Measurements from ENCODE around the gene DCTD.

DNA sequence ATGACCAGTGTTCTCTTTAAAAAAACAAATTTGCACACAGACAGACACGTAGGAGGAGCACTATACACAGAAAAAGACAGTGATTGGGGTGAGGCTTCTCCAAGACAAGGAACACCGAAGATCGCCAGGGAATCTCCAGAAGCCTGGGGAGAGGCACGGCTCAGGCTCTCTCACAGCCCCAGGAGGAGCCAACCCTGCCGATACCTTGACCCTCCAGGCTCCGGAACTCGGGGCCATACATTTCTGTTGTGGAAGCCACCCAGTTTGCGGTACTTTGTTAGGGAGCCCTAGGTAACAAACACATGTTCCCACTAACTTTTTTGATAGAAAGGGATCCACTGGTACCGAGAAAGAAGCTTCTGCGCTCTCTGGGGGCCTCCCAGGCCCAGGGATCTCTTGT lies 55.8 kb downstream of the DCTD start:
- TF ChIP-seq EZH2 (IDR thresholded peaks at IDR 0.05) (no peak), FOXP2 (optimal IDR thresholded peaks at IDR 0.05; ENCODE audit: control extremely low read depth, extremely low read length, insufficient read depth) (no peak)

Measured in SK-N-MC (cell line).